ENCODE data around the gene PLCL2.

Gene PLCL2

GRCh38 chr3:17040322-17040989, 155.7 kb downstream of the PLCL2 start:
- no peak for DNase-seq (ENCODE audit: low read depth in 3 of 3, low spot score in 1 of 3)

GRCh38 chr3:17040990-17041377, 156.2 kb downstream of the PLCL2 start:
- no peak for DNase-seq (ENCODE audit: low read depth in 3 of 3, low spot score in 1 of 3)

GRCh38 chr3:17044855-17045254, 160.1 kb downstream of the PLCL2 start:
- no peak for DNase-seq (ENCODE audit: low read depth in 3 of 3, low spot score in 1 of 3)

- DNase-seq (ENCODE audit: low read depth in 3 of 3, low spot score in 1 of 3): no peak
Measured at GRCh38 chr3:17045705-17046104, 160.9 kb downstream of the PLCL2 start.

- no peak for DNase-seq (ENCODE audit: low read depth in 3 of 3, low spot score in 1 of 3)
Measured at GRCh38 chr3:17046623-17047022, 161.9 kb downstream of the PLCL2 start.

GRCh38 chr3:17047162-17047561, 162.4 kb downstream of the PLCL2 start:
- DNase-seq (ENCODE audit: low read depth in 3 of 3, low spot score in 1 of 3): no peak

- no peak for DNase-seq (ENCODE audit: low read depth in 3 of 3, low spot score in 1 of 3)
Measured at GRCh38 chr3:17047894-17048293, 163.1 kb downstream of the PLCL2 start.

GRCh38 chr3:17050071-17050470, 165.3 kb downstream of the PLCL2 start:
- DNase-seq (ENCODE audit: low read depth in 3 of 3, low spot score in 1 of 3): no peak

- no peak for DNase-seq (ENCODE audit: low read depth in 3 of 3, low spot score in 1 of 3)
Measured at GRCh38 chr3:17050506-17050905, 165.8 kb downstream of the PLCL2 start.

- DNase-seq (ENCODE audit: low read depth in 3 of 3, low spot score in 1 of 3): no peak
Measured at GRCh38 chr3:17052363-17052762, 167.6 kb downstream of the PLCL2 start.

GRCh38 chr3:17054301-17054981, 169.7 kb downstream of the PLCL2 start:
- DNase-seq (ENCODE audit: low read depth in 3 of 3, low spot score in 1 of 3): no peak

GRCh38 chr3:17054982-17055343, 170.2 kb downstream of the PLCL2 start:
- DNase-seq (ENCODE audit: low read depth in 3 of 3, low spot score in 1 of 3): no peak

- no peak for DNase-seq (ENCODE audit: low read depth in 3 of 3, low spot score in 1 of 3)
Measured at GRCh38 chr3:17055374-17056276, 170.9 kb downstream of the PLCL2 start.

GRCh38 chr3:17057321-17057720, 172.6 kb downstream of the PLCL2 start:
- no peak for DNase-seq (ENCODE audit: low read depth in 3 of 3, low spot score in 1 of 3)

- no peak for DNase-seq (ENCODE audit: low read depth in 3 of 3, low spot score in 1 of 3)
Measured at GRCh38 chr3:17059989-17060550, 175.3 kb downstream of the PLCL2 start.

- no peak for DNase-seq (ENCODE audit: low read depth in 3 of 3, low spot score in 1 of 3)
Measured at GRCh38 chr3:17061005-17061404, 176.2 kb downstream of the PLCL2 start.

GRCh38 chr3:17062736-17063135, 178.0 kb downstream of the PLCL2 start:
- DNase-seq (ENCODE audit: low read depth in 3 of 3, low spot score in 1 of 3): no peak

- DNase-seq (ENCODE audit: low read depth in 3 of 3, low spot score in 1 of 3): no peak
Measured at GRCh38 chr3:17063596-17063995, 178.8 kb downstream of the PLCL2 start.

GRCh38 chr3:17065315-17065714, 180.6 kb downstream of the PLCL2 start:
- DNase-seq (ENCODE audit: low read depth in 3 of 3, low spot score in 1 of 3): no peak

- no peak for DNase-seq (ENCODE audit: low read depth in 3 of 3, low spot score in 1 of 3)
Measured at GRCh38 chr3:17065881-17066280, 181.1 kb downstream of the PLCL2 start.

- DNase-seq (ENCODE audit: low read depth in 3 of 3, low spot score in 1 of 3): no peak
Measured at GRCh38 chr3:17069754-17070153, 185.0 kb downstream of the PLCL2 start.

Data from stimulated activated CD4-positive, alpha-beta T cell treated with anti-CD3 and anti-CD28 coated beads, TNF-alpha, amount 100 ng/mL, for 1 hour (primary cell).